CD14-positive monocyte (primary cell): ENCODE data around the gene NAPG. TPM values are rescaled to one million over a fixed set of nuclear protein-coding genes. Genes with fewer than 3 reads are reported as not detected.
"Not testable (repeated sequence)": the region's sequence is repeated elsewhere in the genome, so short reads cannot be mapped to it uniquely, and the experiment has no call there.

Experiments
- DNase-seq, 3 donors: peaks; one replicate each; pipeline ENCODE4 v3.0.0-alpha.2; 2011 to 2022
- H2AFZ ChIP-seq: 2 replicates; pipeline ENCODE4 v1.6.0; 2012; ENCODE audit warnings: mild to moderate bottlenecking, low read depth, low read length, inconsistent platforms; ENCODE audit not compliant: insufficient read depth, poor library complexity, severe bottlenecking
- H3K27ac ChIP-seq, 2 donors: 1 replicate in 1 of 2; 2 replicates in 1 of 2; pipeline ENCODE4 v1.5.1; 2012 to 2013; ENCODE audit warnings: low read length in 2 of 2, control low read depth in 1 of 2, inconsistent platforms in 1 of 2, low read depth in 1 of 2, mild to moderate bottlenecking in 1 of 2
- H3K27me3 ChIP-seq, 2 donors: one replicate each; pipeline versions ENCODE4 v1.6.0 to v1.6.1; 2011 to 2013; ENCODE audit warnings: low read length in 2 of 2; ENCODE audit not compliant: control insufficient read depth in 2 of 2, insufficient read depth in 2 of 2
- H3K36me3 ChIP-seq, 2 donors: replicated peaks in 1 of 2; 1 replicate in 1 of 2; 2 replicates in 1 of 2; pipeline versions ENCODE4 v1.5.1 to v1.6.1; 2012 to 2013; ENCODE audit warnings: low read length in 2 of 2, control low read depth in 1 of 2, inconsistent platforms in 1 of 2, mild to moderate bottlenecking in 1 of 2; ENCODE audit not compliant: insufficient read depth in 2 of 2, control insufficient read depth in 1 of 2
- H3K4me1 ChIP-seq, 2 donors: 1 replicate in 1 of 2; 2 replicates in 1 of 2; pipeline versions ENCODE4 v1.5.1 to v1.6.1; 2012 to 2013; ENCODE audit warnings: low read length in 2 of 2, control low read depth in 1 of 2, inconsistent platforms in 1 of 2, mild to moderate bottlenecking in 1 of 2, moderate library complexity in 1 of 2; ENCODE audit not compliant: insufficient read depth in 2 of 2, control insufficient read depth in 1 of 2
- H3K4me2 ChIP-seq: replicated peaks from 2 replicates; pipeline ENCODE3; 2012; ENCODE audit warnings: low read length, moderate library complexity, mild to moderate bottlenecking; ENCODE audit not compliant: poor library complexity, severe bottlenecking; ENCODE audit errors: extremely low read depth
- H3K4me3 ChIP-seq, 3 experiments: fragments of 200-600 bp in 1 of 3; sonication (generic) in 1 of 3; replicated peaks in 1 of 3; 1 replicate in 2 of 3; 2 replicates in 1 of 3; pipeline ENCODE4 v1.5.1; 2011 to 2013; ENCODE audit warnings: low read length in 3 of 3, mild to moderate bottlenecking in 3 of 3, control low read depth in 2 of 3, low read depth in 2 of 3, inconsistent platforms in 1 of 3, moderate library complexity in 1 of 3
- H3K79me2 ChIP-seq: 2 replicates; pipeline ENCODE4 v1.6.0; 2012; ENCODE audit warnings: mild to moderate bottlenecking, control low read depth, inconsistent platforms, low read length, moderate library complexity; ENCODE audit not compliant: insufficient read depth
- H3K9ac ChIP-seq: 2 replicates; pipeline ENCODE4 v1.6.0; 2017; ENCODE audit warnings: low read length, mild to moderate bottlenecking; ENCODE audit not compliant: insufficient read depth, poor library complexity, severe bottlenecking
- H3K9me3 ChIP-seq, 2 donors: replicated peaks in 1 of 2; 1 replicate in 1 of 2; 2 replicates in 1 of 2; pipeline versions ENCODE4 v1.5.1 to v1.6.1; 2012 to 2013; ENCODE audit warnings: low read length in 2 of 2, control low read depth in 1 of 2; ENCODE audit not compliant: control insufficient read depth in 1 of 2, insufficient read depth in 1 of 2
- H4K20me1 ChIP-seq: 2 replicates; pipeline ENCODE4 v1.6.0; 2012; ENCODE audit warnings: mild to moderate bottlenecking, low read length, control low read depth, moderate library complexity; ENCODE audit not compliant: insufficient read depth
- H3K27ac Mint-ChIP-seq, 7 donors: one replicate each; pipeline ENCODE4 v1.8.0; 2020; ENCODE audit warnings: mild to moderate bottlenecking in 7 of 7, mixed read lengths in 7 of 7, moderate library complexity in 6 of 7, inconsistent platforms in 2 of 7
- H3K27me3 Mint-ChIP-seq, 3 donors: one replicate each; pipeline ENCODE4 v1.8.0; 2021 to 2022; ENCODE audit warnings: low read depth in 3 of 3, mild to moderate bottlenecking in 3 of 3, mixed read lengths in 3 of 3, moderate library complexity in 3 of 3, inconsistent platforms in 1 of 3
- H3K36me3 Mint-ChIP-seq, 2 donors: one replicate each; pipeline ENCODE4 v1.8.0; 2020; ENCODE audit warnings: mixed read lengths in 2 of 2, inconsistent platforms in 1 of 2, mild to moderate bottlenecking in 1 of 2
- H3K4me1 Mint-ChIP-seq: one replicate; pipeline ENCODE4 v1.8.0; 2020; ENCODE audit warnings: mild to moderate bottlenecking, mixed read lengths
- H3K4me3 Mint-ChIP-seq, 2 donors: one replicate each; pipeline ENCODE4 v1.8.0; 2020; ENCODE audit warnings: mild to moderate bottlenecking in 2 of 2, mixed read lengths in 2 of 2, moderate library complexity in 1 of 2
- H3K9me3 Mint-ChIP-seq, 7 donors: one replicate each; pipeline ENCODE4 v1.8.0; 2020 to 2022; ENCODE audit warnings: mixed read lengths in 7 of 7, mild to moderate bottlenecking in 6 of 7, moderate library complexity in 6 of 7, inconsistent platforms in 2 of 7
- CTCF ChIP-seq: fragments of 200-600 bp; IDR thresholded peaks from one replicate; pipeline ENCODE4 v1.8.0; 2022; ENCODE audit warnings: antibody characterized with exemption, mild to moderate bottlenecking
- WGBS: methylation state at CpG from one replicate; pipeline ENCODE4 v1.1.5; 2013; ENCODE audit warnings: missing lambda C conversion rate; ENCODE audit not compliant: insufficient coverage; 5-methylcytosine and 5-hydroxymethylcytosine counted together
- intact Hi-C, 2 donors: fragments of 100-400 bp; cut with micrococcal nuclease; formaldehyde crosslinking; loops; one replicate each; pipeline versions ENCODE4 v1.15.0 to v1.15.1; 2023
- polyA plus RNA-seq, 3 donors: library from polyadenylated mRNA; depleted of rRNA in 1 of 3; unstranded in 2 of 3; stranded (reverse) in 1 of 3; fragments of 300-500 nt in 2 of 3; fragments of >200 nt in 1 of 3; fragmentation: Illumina TruSeq in 2 of 3; gene quantifications; 1 replicate in 2 of 3; 2 replicates in 1 of 3; pipeline ENCODE4 v1.2.3, GENCODE V29; 2012 to 2021

Gene NAPG
- polyA plus RNA-seq, 3 donors = 14.8 to 17.5 (median 15.9) TPM

GRCh38 chr18:10546557-10547300 is 20.9 kb downstream of the NAPG start:
- no peak overlapping the region for H3K4me3 Mint-ChIP-seq
- Histone ChIP-seq H4K20me1 (peaks cover 4% of the 10 kb centered on the region), H3K27ac (no peak overlapping the region), H3K4me2 (no peak overlapping the region), H3K4me1 (no peaks in the 10 kb centered on the region), H3K36me3 (peaks cover 95 to 99% of the 10 kb centered on the region in 2 donors), H3K79me2 (no peaks in the 10 kb centered on the region), H3K27me3 (no peaks in the 10 kb centered on the region), H2AFZ (no peak overlapping the region), H3K9me3 (no peaks in the 10 kb centered on the region), H3K9ac (no peak overlapping the region), H3K4me3 (no peak overlapping the region)
- H3K36me3 Mint-ChIP-seq = peaks cover 86 to 91% of the 10 kb centered on the region in 2 donors
- no peak for DNase-seq
- TF ChIP-seq CTCF = no peak
- 77% methylated on average over 6 of the region's 7 CpGs for WGBS
- no peaks in the 10 kb centered on the region for H3K9me3 Mint-ChIP-seq
- peaks cover 0 to 2% (median 0%) of the 10 kb centered on the region in 3 donors for H3K27me3 Mint-ChIP-seq
- no peak overlapping the region for H3K27ac Mint-ChIP-seq
- no peaks in the 10 kb centered on the region for H3K4me1 Mint-ChIP-seq
- intact Hi-C loops = loop anchor here in 1 of 2 donors (5.0 kb wide), 1 partner anchor 176 kb away; no protein-coding TSS in a partner anchor

GRCh38 chr18:10552226-10552625 is 26.4 kb downstream of the NAPG start:
- H4K20me1 ChIP-seq = no peaks in the 10 kb centered on the region
- DNase-seq = no peak
- no peaks in the 10 kb centered on the region for H3K27me3 ChIP-seq
- no peak overlapping the region for H2AFZ ChIP-seq
- H3K4me1 Mint-ChIP-seq = no peaks in the 10 kb centered on the region
- no peak overlapping the region for H3K27ac ChIP-seq
- peaks cover 95 to 99% of the 10 kb centered on the region in 2 donors for H3K36me3 ChIP-seq
- H3K4me3 Mint-ChIP-seq = no peak overlapping the region
- TF ChIP-seq CTCF = no peak
- no peaks in the 10 kb centered on the region for H3K79me2 ChIP-seq
- H3K4me2 ChIP-seq = no peak overlapping the region
- no peaks in the 10 kb centered on the region for H3K4me1 ChIP-seq
- H3K27ac Mint-ChIP-seq = no peak overlapping the region
- peaks cover 0 to 2% (median 0%) of the 10 kb centered on the region in 3 donors for H3K27me3 Mint-ChIP-seq
- peaks cover 91 to 95% of the 10 kb centered on the region in 2 donors for H3K36me3 Mint-ChIP-seq
- no CpG with 5 or more reads among the region's 3 CpGs for WGBS
- no peak overlapping the region for H3K4me3 ChIP-seq
- no peak overlapping the region for H3K9ac ChIP-seq
- no peaks in the 10 kb centered on the region for H3K9me3 Mint-ChIP-seq
- no peaks in the 10 kb centered on the region for H3K9me3 ChIP-seq
- intact Hi-C loops = no loop called here

- not testable (repeated sequence) for H3K27ac Mint-ChIP-seq
Measured at GRCh38 chr18:10556251-10556650, 30.4 kb downstream of the NAPG start.

More at GRCh38 chr18:10556251-10556650, 30.4 kb downstream of the NAPG start:
- H3K4me3 Mint-ChIP-seq, H3K27me3 Mint-ChIP-seq, H3K9ac ChIP-seq, H3K27me3 ChIP-seq, H3K79me2 ChIP-seq, H3K9me3 Mint-ChIP-seq, H3K27ac ChIP-seq, H3K4me3 ChIP-seq, H4K20me1 ChIP-seq, DNase-seq, H3K4me2 ChIP-seq, intact Hi-C loops, H2AFZ ChIP-seq, H3K9me3 ChIP-seq: not testable (repeated sequence)
- Histone ChIP-seq H3K4me1 (peaks cover 8 to 12% of the 10 kb centered on the region in 2 donors), H3K36me3 (peaks cover 58 to 74% of the 10 kb centered on the region in 2 donors)
- WGBS = 98% methylated on average over 7 of the region's 10 CpGs
- Mint-ChIP-seq H3K36me3 (peaks cover 62 to 63% of the 10 kb centered on the region in 2 donors), H3K4me1 (peaks cover 10% of the 10 kb centered on the region)
